NCI-H1930 (cell line): ENCODE data around the gene ANXA1.
"Not testable (repeated sequence)": the region's sequence is repeated elsewhere in the genome, so short reads cannot be mapped to it uniquely, and the experiment has no call there.

Experiments
- DNase-seq, 2 experiments: peaks; one replicate each; lab custom pipeline; 2025; lab: John Stamatoyannopoulos, UW

Gene ANXA1

DNA sequence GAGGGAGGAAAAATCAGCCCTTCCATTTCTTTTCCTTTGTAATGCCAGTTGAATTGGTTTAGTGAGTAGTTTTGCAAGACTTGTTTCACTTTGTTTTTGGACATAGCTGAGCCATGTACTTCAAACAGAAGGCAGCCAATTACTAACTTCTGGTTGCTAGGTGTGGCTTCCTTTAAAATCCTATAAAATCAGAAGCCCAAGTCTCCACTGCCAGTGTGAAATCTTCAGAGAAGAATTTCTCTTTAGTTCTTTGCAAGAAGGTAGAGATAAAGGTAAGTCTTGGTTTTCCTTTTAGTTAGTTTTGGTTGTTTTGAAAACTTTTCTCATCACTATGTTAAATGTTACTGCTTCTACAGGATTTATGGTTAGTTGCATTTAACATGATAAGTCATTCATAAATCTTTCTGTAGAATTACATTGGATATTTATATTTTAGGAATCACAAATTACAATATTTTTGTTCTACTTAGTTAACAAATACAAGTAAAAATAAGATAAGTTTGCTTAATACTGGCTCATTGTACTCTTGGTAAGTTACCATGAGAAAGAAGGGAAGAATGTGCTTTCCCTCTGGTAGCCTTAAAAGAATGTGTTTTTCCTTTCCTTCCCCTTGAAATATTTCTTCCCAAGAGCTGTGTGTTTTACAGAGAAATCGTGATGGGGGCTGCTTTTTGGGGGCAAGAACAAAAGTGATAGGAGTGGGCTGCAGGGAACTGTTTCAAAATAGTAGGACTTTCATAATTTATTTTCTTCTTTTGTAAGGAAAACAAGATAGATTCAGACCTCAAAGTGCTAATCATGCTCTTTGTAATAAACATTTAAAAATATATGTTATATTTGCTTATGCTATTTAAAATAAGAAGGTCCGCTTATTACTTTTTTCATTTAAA is at the start of gene ANXA1:
Gene ANXA1, plus strand, starts transcription at position 213 of the 890 bp plus-strand sequence. CDS start 6,671 bp downstream, outside the sequence.
- no peak for DNase-seq

DNA sequence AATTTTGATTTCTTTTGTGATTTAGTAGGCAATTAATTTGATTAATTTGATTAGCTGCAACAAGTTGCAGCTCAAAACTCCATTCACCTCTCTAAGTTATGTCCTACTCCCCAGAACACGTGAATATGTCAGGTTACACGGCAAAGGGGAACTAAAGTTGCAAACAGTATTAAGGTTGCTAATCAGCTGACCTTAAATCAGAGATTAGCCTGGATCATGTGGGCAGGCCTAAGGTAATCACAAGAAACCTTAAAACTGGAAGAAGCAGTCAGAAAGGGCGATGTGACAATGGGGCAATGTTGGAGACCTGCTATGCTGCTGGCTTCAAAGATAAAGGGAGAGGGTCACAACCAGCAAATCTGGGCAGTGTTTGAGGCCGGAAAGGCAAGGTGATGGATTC is 47.3 kb upstream of the ANXA1 start:
- DNase-seq, result no peak

GRCh38 chr9:73104921-73105320 is 46.7 kb upstream of the ANXA1 start:
- no peak for DNase-seq

DNA sequence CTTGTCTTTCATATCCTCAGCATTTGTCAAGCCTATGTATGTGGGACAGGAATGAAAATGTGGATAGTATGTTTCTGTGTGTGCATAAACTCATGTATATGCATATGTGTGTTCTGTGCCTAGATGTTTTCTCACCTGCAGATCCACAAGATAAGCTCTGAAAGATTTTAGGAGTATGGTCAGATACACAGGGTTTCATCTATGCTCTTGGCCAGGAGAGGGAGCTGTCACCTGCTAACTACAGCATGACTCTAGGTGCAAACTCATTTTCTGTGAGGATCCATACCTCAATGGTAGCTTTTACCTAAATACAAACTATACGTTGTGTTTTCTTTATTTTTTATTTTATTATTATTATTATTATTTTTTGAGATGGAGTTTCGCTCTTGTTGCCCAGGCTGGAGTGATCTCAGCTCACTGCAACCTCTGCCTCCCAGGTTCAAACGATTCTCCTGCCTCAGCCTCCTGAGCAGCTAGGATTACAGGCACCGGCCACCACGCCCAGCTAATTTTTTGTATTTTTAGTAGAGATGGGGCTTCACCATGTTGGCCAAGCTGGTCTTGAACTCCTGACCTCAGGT is 44.1 kb upstream of the ANXA1 start:
- not testable (repeated sequence) for DNase-seq

GRCh38 chr9:73114058-73114457 is 37.6 kb upstream of the ANXA1 start:
- no peak for DNase-seq

- DNase-seq, result no peak
Measured at GRCh38 chr9:73114958-73115357, 36.7 kb upstream of the ANXA1 start.

GRCh38 chr9:73116031-73116430 is 35.6 kb upstream of the ANXA1 start:
- no peak for DNase-seq

- no peak for DNase-seq
Measured at GRCh38 chr9:73116880-73117279, 34.8 kb upstream of the ANXA1 start.

DNA sequence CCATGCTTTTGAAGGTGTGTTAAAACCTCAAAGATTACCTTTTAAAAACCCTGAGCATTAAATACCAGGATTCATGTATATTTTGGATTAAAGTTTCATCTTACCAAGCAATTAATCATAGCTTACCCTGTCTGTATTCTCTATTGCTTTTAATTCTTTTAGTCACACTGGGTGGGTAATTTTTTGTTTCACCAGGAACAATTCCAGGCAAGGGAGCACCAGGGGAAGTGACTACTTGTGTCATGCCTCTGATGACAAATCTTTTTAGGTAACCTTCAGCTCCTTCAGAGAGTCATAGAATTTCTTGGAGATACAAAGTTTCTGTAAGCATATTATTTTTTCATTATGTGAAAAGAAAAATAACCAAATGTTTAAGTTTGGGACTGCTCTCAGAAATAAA is 33.4 kb upstream of the ANXA1 start:
- DNase-seq, result no peak

- DNase-seq, result no peak
Measured at GRCh38 chr9:73118898-73119554, 32.6 kb upstream of the ANXA1 start.

DNA sequence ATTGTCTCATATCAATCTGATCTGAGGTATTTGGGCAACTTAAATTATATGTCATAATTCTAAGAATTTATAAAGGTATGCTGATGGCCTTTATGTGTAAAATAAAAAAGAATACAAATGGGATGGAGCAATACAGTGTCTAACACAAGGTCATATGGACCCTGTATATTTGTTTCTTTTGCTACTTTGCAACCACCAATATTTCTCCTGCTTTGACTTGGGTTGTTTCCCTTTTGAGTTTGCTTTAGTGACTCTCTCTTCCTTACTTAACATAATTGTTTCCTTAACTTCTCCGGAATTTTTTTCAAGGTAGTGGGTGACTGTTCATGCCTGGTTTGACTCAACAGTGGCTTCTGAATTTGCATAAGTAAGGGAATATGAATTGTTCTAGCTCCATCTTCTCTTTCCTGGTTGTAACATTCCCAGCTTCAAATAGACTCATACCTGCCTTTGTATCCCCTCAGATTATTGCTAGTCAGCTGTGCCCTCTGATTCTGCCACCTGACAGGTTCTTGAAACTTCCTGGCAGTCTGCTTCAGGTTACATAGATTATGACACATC is 30.2 kb upstream of the ANXA1 start:
- no peak for DNase-seq

DNA sequence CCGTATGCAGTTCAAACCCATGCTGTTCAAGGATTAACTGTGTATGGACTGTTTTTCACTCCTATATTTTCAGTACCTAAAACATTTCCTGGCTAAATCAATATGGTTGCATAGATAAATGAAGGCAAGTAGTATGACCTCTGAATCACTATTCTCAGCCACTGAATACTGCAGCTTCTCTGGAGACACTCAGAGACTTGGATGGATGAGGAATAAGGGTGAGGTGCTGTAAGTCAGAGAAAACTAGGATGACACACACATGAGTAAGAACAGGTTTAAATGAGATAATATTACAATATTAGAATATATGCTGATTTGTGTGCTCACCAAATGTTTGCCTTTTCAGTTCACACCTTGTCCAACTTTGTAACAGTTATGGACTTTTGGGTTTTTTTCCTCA is 26.0 kb upstream of the ANXA1 start:
- no peak for DNase-seq

- no peak for DNase-seq
Measured at GRCh38 chr9:73129941-73130685, 21.6 kb upstream of the ANXA1 start.

- no peak for DNase-seq
Measured at GRCh38 chr9:73131461-73131860, 20.2 kb upstream of the ANXA1 start.

DNA sequence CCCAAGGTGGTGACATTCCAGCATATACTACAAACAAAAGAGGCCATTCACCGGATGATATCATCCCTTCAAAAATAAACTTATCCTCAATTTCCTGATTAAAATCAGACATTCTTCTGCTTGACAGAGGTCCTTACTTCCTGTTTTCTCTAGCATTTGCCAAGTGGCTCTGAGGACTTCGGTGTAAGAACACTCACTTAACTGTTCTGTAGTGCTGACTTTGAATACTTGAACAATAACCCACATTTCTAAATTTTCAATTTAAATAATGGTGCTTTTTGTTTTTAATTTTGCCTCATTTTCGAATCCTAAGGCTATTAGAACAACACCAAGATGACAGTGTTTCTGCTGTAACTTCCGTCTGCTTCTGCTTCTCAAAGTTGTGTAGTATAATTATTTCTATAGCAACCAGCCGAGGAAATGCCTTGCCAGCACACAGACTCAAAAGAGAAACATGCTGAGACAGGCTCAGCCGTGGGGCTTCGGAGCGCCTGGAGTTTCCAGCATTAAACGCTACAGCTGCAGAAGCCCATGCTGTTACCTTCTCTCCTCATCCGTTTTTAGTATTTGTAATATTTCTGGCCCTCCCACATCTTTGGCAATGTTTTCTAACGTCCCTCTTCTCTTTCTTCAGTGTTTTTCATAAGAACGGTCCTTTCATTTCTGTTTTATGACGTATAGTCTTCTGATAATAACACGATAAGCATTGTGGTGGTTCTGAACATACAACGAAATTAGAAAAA is 19.5 kb upstream of the ANXA1 start:
- DNase-seq, result no peak

- DNase-seq, result no peak
Measured at GRCh38 chr9:73133022-73133651, 18.5 kb upstream of the ANXA1 start.

- no peak for DNase-seq
Measured at GRCh38 chr9:73133921-73134407, 17.7 kb upstream of the ANXA1 start.

DNA sequence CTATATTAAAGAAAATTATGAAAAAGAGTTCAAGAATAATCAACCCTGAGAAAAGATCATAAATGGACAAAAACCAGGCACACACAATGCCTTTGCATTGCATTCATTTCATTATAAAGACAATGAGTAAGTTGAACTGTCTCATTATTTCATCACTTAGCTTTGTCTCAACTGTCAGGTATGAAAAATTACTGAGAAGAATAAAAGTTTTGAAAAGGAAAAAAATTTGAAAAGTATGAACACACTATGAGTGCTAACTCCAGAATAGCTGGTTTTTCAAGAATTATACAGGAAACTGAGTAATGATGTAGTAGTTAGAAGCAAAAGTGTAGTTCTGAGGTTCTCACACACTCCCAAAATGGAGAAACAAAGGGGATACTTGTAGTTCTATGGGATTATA is 16.3 kb upstream of the ANXA1 start:
- no peak for DNase-seq

DNA sequence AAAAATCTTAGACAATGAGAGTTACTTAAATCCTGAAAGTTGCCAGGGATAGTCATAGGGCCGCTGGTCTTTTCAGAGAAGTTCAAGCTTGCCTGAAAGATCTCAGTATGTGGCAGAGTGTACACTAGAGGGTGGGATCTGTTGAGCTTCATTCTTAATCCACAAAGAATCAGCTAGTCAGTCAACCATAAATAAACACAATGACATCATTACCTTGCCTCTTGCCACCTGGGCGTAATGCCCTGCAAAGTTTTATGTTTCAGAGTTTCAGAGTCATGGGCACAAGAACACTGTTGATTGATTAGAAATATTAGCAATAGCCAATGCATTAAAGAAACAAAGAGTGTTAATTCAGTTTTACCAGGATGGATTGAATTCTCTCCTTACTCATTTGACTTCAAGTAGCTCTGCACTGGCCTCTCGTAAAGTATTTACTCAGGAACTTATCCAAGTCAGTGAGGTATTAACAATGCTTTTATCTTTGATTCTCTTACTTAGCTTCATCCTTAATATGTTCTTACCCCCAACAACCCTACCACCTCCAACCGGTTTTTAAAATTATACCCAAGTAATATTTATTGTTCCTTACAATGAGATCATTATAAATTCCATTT is 14.3 kb upstream of the ANXA1 start:
- DNase-seq, result no peak

- DNase-seq, result no peak
Measured at GRCh38 chr9:73137914-73138313, 13.8 kb upstream of the ANXA1 start.
